HG03066 (cell line): ENCODE data around the gene PAPSS1.

Experiments
- ATAC-seq: cut with Tn5 transposase; IDR thresholded peaks from one replicate; pipeline ENCODE4 v1.9.1; 2021; ENCODE audit warnings: low read depth; ENCODE audit not compliant: unreplicated experiment

The PAPSS1 gene

DNA sequence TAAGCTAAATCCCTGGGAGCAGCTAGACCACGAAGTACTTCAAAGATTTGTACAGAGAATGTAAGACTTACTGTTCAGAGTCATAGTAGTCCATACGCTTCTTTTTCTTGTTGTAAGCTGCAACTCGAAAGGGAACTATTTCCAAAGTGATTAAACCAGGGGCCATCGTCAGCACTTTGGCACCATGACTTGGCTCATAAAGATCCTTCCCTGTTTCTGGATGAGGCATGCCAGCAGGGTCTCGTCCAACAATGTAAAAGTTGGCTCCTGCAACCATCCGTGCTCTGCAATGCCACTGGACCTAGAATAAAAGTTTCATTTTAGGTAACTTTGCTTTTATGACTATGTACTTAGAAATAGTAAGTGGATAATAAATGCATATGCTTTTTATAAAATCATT is 88.5 kb downstream of the PAPSS1 start:
- ATAC-seq: no peak

DNA sequence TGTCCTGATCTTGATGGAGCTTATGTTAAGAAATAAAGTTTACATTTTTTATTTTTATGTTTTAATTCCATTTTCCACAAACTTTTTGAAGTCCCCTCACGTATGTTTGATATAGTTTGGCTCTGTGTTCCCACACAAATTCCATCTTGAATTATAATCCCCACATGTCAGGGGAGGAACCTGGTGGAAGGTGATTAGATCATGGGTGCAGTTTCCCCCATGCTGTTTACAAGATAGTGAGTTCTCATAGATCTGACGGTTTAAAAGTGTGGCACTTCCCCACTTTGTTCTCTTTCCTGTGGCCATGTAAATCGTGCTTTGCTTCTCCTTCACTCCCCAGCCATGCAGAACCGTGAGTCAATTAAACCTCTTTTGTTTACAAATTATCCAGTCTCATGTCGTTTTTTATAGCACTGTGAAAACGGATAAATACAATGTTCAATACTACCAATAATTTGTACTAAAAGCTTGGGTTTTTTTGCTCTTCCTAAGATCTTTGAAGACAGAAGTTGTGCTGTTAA is 89.8 kb downstream of the PAPSS1 start:
- ATAC-seq: no peak

DNA sequence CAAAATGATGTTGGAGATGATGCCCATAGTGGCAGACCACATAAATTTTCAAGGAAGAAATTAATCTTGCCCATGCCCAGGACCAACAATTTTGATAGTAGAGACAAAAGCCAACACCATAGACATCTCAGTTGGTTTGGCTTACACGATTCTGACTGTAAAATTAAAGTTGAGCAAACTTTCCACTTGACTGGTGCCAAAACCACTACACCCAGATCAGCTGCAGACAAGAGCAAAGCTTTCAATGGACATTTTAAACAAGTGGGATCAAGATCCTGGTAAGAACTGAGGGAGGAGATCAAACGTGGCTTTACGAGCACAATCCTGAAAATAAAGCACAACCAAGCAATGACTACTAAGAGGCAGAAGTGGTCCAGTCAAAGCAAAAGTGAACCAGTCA is 90.7 kb downstream of the PAPSS1 start:
- ATAC-seq: no peak

DNA sequence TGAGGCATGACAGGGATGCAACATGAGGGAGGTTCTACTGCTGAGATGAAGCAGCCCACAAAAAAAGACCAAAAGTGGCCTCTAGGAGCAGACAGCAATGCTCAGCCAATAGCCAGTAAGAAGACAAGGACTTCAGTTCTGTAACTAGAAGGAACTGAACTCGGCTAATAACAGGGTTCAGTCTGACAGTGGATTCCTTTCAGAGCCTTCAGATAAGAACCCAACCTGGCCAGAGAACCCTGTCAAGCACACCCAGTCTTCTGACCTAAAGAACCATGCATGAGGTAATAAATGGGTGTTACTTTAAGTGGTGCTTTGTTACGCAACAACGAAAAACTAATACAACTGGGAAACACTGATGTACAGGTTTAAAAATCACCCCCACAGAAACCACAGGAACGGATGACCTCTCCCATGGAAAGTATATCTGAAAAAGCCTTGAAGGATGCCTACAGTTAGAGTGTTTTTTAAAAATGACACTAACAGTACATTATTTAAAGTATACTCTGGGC is 94.6 kb downstream of the PAPSS1 start:
- no peak for ATAC-seq

DNA sequence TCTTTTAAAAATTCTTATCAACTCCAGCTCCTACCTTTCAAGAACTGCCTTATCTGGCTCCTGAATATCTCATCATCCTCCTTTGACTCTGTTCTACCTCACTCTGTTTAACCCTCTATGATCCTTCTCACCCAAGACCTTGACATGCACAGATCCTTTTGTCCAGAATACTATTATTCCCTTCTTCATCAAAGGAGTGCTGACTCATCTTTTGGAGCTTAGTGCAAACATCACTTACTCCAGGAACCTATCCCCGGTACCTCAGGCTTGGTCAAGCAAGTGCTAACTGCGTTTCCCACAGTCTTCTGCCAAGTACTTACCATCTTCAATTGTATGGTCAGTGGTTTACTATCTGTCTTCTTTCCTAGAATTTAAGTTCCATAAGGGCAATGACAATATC is 96.0 kb downstream of the PAPSS1 start:
- no peak for ATAC-seq

DNA sequence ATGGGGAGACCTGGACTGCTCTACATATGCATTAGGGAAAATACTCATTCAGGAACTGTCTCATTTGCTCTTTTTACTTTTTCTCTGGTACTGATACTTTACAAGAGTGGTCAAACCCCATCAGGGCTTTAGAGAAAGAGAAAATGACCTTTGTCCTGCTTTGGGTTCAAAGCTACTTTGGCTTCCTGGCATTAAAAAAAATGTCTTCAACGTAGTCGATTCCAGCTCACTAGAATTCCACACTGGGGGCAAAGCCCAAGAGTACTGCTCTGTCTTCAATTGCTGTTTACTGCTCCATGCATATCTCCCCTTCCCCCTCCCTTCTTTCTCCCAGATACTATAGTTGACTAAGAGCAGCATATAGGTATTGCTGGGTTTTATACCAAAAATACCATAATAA is 98.0 kb downstream of the PAPSS1 start:
- ATAC-seq: no peak

DNA sequence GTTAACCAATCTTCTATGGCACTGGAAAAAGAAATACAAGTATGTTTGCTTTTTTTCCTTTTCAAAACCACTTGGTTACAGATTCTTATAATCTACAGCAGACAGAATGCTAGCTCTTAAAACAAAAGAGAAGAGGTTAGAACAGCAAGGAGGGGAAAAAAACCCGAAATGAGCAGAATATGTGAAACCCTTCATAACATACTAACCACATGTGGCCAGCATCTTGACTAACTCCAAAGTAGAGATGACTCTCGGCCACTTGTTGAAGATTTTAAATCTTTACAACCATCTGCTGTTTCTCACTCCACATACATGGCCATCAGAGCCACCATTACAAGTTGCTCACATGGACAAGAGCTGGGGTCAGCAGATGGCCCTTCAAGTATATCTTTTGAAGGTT is 100.3 kb downstream of the PAPSS1 start:
- no peak for ATAC-seq

DNA sequence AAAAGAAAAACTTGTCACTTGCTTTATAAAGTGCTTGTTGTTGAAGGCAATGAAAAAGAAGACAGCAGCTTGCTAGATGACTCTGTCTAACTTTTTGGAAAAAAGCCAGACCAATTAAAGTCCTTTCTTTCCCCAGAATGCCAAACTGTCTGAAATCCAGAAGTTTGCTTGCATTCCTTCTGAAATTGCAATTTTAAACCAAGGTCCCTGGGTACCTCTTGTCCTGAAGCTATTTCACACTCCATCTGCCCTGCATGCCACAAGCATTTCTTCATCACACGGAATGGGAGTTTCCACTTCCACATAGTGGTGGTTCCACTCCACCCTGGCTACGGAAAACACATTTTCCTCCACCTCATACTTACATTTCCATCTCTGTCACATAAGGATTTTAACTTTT is 101.0 kb downstream of the PAPSS1 start:
- ATAC-seq: no peak

DNA sequence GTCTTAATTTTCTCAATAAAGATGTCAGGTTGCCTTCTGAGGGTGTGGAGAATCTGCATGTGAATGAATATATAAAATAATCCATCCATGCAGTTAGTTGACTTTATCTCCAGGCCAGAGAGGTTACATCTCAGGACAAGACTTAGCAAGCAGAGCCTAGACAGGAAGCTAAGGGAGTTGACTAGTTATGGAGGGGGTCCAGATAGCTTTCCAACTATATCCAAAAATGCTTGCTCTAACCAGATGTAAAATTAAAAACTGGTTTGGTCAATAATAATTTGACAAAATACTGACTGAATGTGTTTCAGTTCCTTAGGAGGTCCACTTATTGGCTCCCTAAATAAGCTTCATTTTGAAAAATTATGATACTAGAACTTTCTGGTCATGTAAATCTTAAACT is 101.4 kb downstream of the PAPSS1 start:
- ATAC-seq: no peak

DNA sequence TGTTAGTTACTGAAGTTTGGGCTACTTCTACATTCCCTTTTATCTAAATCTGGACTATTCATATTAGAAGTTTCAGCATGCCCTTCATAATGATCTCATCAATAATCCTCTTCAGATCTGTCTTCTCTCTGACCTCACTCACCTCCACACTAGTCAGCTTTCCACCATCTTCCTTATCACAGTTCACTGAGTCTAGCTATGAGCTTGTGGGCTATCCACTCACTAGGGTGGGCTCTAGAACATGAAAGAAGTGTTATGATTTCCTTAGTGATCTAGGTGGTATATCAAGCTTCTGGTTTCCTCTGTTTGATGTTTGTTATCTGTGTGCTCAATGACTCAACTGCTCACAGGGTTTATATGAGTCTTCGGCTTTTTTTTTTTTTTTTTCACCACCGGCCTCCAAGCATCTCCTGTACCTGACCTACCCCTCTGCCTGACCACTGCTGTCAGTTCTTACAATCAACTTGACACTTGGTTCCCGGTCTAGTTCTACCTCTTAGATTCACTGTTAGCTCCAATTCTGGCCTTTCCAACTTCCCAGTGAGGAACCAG is 103.1 kb downstream of the PAPSS1 start:
- ATAC-seq: no peak

DNA sequence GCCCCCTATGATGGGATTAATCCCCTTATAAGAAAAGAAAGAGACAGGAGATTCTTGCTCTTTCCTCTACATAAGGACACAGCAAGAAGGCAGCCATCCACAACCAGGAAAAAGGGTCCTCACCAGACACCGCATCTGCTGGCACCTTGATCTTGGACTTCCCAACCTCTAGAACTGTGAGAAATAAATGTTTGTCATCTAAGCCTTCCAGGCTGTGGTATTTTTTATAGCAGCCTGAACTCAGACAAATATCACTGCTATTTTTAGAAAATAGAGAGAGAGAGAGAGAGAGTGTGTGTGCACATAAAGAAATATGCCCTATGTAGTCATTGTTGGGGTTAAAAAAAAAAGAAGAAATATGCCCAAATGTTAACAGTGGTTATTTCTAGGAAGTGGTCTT is 104.2 kb downstream of the PAPSS1 start:
- ATAC-seq: no peak

DNA sequence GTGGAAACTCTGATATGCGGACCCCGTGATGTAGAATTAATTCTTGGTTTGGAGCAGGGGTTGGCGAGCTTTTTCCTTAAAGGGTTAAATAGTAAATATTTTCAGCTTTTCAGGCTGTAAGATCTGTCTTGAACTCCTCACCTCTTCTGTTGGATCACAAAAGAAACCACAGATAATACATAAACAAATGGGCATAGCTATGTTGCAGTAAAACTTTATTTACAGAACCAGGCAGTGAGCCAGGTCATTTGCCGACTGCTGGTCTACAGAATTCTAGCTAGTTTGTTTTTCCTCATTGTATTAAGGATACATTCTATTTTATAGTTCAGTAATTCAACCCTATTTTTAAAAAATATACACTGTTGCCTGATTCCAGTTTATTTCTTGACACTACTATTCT is 116.6 kb downstream of the PAPSS1 start:
- no peak for ATAC-seq

DNA sequence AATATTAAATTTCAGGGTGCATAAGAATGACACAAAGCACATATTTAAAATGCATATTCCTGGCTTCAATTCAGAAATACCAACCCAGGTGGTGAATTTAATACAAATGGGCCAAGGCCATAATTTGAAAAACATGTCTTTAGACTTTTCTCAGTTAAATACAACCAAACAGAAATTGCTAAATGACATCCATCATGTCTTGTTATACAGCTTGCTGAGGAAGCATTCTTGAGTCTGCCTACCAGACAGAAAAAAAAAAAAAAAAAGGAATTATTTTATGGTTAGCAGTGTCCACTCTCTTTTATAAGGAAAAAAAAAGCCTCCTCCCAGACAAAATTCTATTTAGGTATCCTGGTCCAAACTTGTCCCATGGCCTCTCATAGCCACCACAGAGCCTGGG is 119.1 kb downstream of the PAPSS1 start:
- no peak for ATAC-seq

DNA sequence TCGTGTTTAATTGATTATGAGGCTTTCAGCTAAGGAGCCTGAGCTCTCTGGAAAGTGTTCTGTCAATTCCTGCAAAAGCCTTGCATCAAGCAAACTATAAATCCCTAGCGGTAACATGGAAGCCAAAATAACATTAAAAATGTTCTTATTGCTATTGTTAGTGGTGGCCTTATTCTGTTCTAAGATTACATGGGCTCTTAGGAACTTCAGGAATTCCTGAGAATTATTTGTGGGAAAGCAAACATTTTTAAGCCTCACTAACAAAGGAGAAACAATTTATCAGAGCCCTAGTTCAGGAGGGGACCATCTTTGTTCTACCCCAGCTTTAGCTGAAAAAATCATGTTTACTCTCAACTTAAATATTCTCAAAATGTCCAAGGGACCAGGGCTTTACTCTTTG is 119.6 kb downstream of the PAPSS1 start:
- no peak for ATAC-seq

DNA sequence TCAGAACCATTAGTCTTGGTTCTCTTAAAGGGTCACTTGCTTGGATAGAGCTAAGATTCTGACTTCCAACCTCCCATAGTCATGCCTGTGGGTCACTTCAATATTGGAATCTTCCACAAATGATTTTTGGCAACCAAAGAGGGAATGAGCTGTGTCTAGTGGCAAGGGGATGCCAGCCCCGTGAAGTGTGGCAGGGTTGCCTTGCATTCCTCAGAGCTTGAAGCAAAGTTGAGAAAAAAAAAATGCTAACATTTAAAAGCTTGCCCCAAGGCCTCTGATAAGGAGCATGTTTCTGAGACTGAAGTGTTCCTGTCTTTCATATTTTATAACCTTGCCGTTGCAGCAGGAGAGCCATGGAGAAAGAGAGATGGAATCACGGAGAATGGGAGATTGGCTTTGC is 120.2 kb downstream of the PAPSS1 start:
- no peak for ATAC-seq

DNA sequence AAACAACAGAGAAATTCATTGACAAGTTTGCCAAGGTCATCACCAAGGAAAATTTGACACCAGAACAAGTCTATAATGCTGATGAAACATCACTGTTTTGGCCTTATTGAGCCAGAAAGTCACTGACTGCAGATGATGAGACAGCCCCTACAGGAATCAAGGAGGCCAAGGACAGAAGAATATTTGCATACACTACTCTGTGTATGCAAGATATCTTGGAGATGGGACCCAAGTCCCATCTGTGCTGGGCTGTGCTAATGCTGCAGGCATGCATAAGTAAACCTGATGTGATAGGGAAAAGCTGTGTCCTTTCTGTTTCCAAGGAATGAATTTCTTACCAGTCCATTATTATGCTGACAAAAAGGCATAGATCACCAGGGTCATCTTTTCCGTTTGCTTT is 126.8 kb downstream of the PAPSS1 start:
- ATAC-seq: no peak

DNA sequence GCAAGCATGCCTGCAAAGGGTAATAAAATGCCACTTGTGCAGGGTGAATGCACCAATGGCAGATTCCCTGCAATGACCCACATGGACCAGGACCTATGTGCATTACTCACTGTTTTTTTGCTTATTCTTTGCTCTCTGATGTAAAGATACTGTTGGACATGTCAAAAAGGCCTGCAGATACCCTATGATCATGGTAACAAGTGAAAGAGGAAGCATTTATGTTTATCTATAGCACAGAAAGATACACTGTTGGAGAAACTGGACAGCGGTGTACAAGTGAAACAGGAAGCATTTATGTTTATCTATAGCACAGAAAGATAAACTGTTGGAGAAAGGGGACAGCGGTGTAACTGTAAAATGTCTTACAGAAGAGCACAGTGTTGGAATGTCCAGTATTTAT is 127.5 kb downstream of the PAPSS1 start:
- ATAC-seq: peak; percentile 88

DNA sequence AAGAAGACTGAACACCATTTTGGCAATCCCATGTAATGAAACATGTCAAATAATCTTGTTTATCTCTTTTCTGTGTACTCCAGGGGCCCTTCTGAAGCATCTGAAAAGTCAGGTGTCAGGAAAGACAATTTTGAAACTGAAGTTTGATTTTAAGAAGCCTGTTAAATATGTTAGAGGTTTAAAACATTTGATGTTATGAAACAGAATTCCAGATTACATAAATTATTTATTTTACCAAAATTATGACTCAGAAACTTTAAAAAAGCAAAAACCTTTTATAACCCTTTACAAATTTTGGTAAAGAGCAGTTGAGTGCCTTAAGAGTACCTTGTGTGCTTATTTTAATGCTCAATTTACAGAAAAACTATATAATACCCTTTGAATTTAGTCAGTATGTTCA is 130.8 kb downstream of the PAPSS1 start:
- ATAC-seq: no peak

DNA sequence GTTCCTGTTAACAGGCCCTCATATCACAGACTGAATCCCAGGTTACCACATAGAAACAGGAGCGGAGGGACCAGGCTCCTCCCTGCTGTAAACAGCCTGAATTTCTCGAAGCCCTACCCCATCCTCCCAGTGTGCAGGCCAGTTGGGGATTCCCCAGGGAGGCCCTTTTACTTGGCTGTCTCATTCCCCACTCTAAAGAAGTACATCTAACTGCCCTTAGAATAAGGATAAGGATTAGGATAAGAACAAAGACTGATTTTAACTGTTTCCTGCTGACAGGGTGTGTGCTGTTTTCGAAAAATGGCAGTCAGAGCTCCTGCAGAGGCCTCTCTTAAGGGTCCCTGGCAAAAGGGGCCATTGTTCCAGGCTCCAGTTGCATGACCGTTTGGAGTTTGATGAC is 133.7 kb downstream of the PAPSS1 start:
- no peak for ATAC-seq

DNA sequence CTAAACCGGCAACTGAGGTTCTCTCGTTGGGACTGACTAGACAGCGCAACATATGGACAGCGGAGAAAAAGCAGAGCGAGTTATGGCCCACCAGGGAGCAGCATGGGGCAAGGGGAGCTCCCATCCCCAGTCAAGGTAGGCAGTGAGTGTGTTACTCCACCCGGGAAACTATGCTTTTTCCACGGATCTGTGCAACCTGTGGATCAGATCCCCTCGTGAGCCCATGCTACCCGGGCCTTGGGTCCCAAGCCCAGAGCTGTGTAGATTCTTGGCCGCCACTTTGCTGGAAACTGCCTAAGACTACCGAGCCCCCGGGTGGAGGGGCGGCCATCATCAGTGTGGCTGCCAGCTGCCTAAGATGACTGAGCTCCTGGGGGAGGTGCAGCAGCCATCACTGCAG is 140.9 kb downstream of the PAPSS1 start:
- ATAC-seq: no peak

DNA sequence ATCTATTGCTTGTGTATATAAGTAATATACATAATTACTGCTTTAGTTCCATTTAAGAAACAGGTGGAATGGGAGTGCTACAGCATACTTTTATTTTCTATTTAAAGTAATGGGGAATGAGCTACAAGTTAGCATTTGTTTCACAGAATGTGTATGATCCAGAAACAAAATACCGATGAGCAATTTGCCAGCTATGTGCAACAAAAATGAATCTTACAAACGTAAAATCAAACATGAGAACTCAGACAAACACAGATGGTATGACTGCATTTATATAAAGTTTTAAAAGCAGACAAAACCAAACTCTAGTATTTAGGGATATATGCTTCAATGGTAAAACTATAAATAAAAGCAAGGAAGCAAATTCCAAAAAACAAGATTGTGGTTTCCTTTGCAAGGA is 141.7 kb downstream of the PAPSS1 start:
- ATAC-seq: no peak

DNA sequence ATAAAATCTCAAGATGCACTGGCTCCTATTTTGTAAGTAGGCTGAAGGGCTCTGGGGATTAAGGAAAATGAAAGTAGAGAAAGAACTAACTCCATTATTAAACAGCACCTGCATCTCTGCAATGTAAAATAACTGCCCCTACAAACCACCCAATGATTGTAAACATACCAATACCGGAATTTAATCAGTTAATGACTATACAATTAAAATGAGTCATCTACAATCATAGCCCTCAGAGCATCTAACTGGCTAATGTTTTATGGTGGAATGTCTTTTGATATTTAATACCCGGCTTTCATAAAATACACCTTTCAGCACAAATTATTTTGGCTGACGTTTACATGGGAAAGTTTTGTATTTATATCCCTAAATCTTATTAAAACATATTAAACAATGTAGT is 142.3 kb downstream of the PAPSS1 start:
- no peak for ATAC-seq

DNA sequence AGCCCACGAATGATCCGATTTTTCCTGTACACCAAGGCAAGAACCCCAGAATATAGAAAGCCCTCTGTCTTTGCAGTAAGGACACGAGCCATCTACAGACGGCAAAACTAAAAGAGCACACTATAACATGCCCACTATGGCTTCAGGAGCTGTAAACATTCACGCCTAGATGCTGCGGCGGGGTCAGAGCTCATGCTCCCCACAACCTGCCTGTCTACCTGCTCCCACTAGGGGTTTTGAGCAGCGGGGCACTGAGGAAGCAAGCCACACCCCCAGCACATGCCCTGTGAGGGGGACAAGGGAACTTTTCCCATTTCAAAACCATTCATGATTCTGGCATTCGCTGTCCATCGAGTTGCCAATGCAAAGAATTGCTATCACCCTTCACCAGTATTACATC is 144.8 kb downstream of the PAPSS1 start:
- ATAC-seq: no peak
